Ovary (tissue), 3 donors: Measurements from ENCODE around the gene PARD6B.

Source experiments
- CTCF ChIP-seq, 3 donors: fragments of 450-650 bp in 2 of 3; fragments of 200-600 bp in 1 of 3; IDR thresholded peaks; one replicate each; pipeline versions ENCODE4 v1.5.1 to v1.8.0; 2016 to 2022; ENCODE audit warnings: antibody characterized with exemption in 3 of 3, mild to moderate bottlenecking in 1 of 3
- POLR2A ChIP-seq: fragments of 450-650 bp; IDR thresholded peaks from one replicate; pipeline ENCODE4 v1.6.1; 2017; ENCODE audit warnings: antibody characterized with exemption, mild to moderate bottlenecking, moderate library complexity
- donor health status: DM: no; HTN: no; CAD: no.

- TF ChIP-seq CTCF (IDR thresholded peaks at IDR 0.05) (no peak), POLR2A (no peak)
Measured at GRCh38 chr20:50753152-50753551, 21.8 kb downstream of the PARD6B start.
